ENCODE measurements around the gene TLR3.
"Not testable (repeated sequence)": the region's sequence is repeated elsewhere in the genome, so short reads cannot be mapped to it uniquely, and the experiment has no call there.

The TLR3 gene

DNA sequence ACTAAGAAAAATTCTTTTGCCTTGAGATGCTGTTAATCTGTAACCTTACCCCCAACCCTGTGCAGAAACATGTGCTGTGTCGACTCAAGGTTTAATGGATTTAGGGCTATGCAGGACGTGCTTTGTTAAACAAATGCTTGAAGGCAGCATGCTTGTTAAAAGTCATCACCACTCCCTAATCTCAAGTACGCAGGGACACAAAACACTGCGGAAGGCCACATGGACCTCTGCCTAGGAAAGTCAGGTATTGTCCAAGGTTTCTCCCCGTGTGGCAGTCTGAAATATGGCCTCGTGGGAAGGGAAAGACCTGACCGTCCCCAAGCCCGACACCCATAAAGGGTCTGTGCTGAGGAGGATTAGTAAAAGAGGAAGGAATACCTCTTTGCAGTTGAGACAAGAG is 18.8 kb upstream of the TLR3 start:
- DNase-seq (ENCODE audit: low spot score), result not testable (repeated sequence)

DNA sequence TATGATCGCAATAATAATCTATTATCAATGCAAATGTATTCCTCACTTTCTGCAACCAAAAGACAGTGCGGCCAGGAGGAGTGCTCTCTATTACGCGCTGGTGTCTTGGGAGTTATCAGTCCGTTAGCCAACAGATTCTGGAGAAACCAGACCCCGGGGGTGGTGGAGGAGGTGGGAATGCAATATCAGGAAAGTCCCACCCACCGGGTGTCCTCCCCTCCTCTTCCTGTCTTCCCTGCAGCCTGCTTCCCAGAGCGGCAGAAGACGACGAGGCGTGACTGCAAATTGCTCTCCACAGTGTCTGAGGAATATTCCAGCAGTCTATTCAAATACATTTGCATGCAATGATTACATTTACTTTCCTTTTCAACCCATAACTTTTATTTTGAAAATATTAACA is 17.9 kb upstream of the TLR3 start:
- DNase-seq (ENCODE audit: low spot score), result no peak

DNA sequence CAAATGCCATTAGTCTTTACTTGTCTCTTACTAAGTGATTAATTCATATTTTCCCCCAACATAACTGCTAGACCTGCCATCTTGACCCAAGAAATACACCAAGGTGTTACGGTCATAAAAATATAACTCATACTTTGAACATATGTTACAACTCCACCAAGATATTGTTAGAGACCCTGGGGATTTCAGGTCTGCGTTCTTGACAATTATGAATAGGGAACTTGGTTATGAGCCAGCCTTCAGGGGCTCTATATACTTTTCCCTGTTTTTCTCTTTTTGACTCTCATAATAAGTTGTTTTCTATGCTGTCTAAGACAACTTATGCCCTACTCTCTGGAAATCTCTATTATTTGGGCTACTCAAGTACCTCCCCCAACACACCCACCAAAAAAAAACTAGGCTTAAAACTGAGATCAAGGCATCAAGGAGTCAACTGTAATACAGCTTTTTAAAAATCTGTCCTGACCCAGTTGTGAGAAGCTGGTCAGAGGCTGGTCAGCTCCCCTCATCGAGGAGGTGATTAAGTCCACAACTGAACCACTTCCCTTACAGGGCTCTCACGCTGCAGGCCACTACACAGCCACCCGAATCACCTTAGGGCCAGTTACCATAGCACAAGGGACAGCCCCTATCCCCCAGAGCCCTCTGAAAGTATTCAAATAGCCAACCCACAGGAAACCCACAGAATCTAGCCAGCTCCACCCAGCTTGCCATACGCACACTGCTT is 10.5 kb upstream of the TLR3 start:
- no peak for DNase-seq (ENCODE audit: low spot score)

DNA sequence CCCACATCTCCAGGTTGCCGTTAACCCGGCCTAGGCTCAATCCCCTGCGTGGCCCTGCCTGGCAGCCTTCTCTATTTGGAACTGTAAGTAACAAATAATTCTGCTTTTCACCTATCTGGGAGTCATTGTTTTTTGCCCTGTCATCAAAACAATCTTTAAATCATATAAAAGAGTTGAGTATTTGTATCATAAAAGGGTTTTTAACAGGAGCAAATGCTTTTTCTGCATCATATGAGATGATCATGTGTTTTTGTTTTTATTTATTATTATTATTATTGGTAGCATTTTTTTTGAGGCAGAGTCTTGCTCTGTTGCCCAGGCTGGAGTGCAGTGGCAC is 10.0 kb upstream of the TLR3 start:
- DNase-seq (ENCODE audit: low spot score), result no peak

DNA sequence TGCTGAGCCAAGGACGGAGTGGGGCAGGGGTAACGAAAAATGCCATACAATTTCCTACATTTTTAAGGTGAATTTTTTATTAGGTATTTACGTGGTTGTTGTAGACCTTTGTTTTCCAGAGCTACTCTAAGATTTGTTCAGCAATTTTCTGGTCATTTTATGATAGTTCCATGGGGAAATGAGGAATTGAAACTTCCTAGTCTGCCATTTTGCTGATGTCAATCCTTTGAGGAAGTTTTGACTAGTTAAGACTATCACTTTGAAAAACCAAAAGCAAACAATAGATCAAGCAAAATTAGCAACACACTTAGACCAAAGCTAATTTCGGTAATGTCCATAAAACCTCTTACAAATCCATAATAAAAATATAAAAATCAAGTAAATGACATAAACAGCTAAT is 7.0 kb upstream of the TLR3 start:
- no peak for DNase-seq (ENCODE audit: low spot score)

DNA sequence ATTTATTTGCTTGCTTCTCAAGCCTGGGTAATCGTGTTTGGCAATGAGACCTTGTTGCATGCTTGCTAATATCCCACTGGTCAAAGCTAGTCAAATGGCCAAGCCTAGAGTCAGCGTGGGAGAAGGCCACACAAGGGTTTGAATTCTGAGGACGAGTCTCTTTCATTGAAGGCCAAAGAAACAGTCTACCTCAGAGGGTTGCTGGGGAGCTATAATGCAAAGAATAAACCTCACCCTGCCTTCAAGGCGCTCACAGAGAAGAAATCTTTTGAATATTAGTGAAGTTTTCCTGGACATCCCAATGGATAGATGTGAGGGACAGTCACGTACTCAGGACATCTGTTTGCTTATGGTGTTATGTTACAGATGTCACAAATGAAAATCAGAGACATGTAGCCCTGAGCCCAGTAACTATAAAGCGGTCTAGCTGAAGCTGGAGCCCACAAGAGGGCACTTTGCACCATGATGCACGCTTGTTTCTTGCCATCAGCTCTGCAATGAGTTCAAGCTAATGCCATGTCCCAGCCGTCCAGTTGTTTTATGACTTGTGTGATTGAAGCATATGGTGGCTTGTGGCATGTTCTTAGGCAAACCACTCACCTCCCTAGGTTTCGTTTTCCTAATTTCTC is 1.1 kb upstream of the TLR3 start:
- peak; percentile 44 for DNase-seq (ENCODE audit: low spot score)

DNA sequence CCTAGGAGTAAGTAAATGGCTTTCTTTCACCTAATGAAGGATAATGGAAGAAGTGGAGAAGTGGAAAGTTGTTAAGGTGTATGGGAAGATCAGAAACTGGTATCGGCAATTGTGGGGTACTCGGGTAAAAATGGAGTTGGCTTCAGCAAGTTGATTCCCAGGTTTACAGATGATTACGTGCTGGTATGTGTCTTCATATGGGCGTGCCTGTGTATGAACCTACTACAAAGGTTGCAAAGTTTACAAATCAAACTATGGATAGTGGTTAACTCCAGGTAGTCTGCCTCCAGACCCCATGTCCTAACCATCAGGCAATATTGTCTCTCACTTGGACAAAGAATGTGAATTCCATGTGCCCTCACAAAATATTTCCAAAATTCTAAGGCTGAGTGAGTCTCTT is 773 bp downstream of the TLR3 start:
- no peak for DNase-seq (ENCODE audit: low spot score)

DNA sequence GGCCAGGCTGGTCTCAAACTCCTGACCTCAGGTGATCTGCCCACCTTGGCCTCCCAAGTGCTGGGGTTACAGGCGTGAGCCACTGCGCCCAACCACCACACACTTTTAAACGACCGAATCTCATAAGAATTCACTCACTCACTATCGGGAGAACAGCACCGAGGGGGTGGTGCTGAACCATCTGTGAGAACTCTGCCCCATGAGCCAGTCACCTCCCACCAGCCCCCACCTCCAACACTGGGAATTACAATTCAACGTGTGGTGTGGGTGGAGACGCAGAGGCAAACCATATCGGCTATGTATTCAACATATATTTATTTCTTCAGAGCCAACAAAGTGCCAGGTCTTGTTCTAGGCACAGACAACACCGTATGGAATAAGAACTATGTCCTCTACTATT is 3.6 kb downstream of the TLR3 start:
- no peak for DNase-seq (ENCODE audit: low spot score)

DNA sequence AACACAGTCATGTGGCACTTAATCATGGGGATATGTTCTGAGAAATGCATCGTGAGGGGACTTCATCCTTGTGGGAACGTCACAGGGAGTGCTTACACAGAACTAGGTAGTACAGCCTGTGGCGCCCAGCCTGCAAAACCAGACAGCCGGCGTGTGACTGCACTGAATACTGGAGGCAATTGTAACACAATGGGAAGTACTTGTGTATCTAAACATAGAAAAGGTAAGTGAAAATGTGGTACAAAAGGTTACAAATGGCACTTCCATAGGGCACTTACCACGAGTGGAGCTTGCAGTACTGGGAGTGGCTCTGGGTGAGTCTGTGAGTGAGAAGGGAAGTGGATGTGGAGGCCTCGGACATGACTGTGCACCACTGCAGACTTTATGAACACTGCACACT is 5.2 kb downstream of the TLR3 start:
- DNase-seq (ENCODE audit: low spot score), result no peak

DNA sequence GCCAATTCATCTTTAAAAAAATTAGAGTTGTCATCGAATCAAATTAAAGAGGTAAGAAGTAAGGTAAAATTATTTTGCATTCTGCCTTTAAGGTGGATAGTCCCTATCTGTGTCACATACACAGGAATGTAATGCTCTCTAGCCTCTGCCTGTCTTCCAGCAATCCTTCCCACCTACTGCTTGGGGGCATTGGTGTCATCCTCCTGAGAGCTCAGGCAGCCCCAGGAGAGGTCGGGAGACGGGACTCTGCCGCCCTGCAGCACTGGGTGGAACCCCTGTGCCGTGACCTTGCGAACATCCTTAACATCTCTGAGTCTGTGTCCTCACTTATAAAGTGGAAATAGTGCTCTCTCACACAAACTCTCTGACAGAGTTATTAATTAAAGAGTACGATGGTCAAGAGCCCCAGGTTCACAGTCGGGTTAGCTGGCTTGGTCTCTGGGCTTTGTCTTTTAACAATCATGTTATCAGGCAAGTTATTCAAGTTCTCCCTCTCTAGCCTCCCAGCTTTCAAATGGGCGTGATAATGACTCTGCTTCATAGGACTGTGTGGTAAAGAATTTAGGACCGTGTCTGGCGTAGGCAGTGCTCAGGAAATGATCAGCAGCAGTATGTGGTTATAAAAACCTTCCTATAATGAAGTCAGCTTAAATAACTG is 10.2 kb downstream of the TLR3 start:
- DNase-seq (ENCODE audit: low spot score), result no peak

DNA sequence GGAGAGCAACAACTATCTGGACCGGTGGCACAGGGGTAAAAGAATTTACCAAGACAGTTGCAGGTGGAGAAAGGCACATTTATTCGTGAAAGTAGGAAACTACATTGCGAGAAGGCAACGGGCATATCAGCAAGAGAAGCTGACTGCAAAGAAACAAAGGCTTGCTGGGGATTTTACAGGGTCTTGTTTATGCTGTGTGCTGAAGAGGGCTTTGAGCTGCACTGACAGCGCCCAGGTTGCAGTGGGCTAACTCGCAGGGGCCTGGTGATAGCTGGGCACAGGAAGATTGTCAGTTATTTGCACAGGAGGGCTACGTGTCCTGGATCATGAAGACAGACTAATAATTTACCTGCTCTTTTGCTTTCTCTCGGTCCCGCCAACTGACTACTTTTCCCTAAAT is 10.7 kb downstream of the TLR3 start:
- DNase-seq (ENCODE audit: low spot score), result no peak

DNA sequence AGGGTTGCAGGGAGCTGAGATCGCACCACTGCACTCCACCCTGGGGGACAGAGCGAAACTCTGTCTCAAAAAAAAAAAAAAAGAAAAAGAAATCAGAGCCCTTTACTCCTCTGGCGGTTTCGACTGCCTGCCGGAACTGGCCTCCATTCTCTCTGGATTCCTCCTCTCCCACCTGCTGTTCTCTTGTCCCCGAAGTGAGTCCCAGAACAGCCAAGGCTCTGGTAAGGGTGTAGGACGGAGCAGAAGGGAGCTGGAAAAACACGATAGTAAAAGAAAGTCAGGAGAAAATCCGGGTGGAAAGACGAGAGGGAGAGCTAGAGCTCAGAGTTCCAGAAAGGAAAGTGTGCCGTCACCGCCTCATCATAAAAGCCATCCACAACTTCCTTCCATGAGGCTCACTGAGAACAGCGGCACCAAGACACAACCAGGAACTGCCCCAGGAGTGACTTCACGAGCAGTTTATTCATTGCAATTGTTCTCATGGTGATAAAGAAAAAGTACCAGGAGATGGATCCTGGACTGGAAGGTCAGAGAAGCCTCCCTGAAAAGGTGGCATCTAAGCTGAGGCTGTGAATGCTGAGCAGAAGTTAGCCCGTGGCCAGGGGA is 12.3 kb downstream of the TLR3 start:
- DNase-seq (ENCODE audit: low spot score), result no peak

DNA sequence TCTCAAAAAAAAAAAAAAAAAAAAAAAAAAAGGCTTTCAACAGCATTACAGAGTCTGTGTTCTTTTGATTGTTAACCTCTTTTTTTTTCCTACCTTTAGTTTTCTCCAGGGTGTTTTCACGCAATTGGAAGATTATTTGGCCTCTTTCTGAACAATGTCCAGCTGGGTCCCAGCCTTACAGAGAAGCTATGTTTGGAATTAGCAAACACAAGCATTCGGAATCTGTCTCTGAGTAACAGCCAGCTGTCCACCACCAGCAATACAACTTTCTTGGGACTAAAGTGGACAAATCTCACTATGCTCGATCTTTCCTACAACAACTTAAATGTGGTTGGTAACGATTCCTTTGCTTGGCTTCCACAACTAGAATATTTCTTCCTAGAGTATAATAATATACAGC is 13.3 kb downstream of the TLR3 start:
- DNase-seq (ENCODE audit: low spot score), result no peak

DNA sequence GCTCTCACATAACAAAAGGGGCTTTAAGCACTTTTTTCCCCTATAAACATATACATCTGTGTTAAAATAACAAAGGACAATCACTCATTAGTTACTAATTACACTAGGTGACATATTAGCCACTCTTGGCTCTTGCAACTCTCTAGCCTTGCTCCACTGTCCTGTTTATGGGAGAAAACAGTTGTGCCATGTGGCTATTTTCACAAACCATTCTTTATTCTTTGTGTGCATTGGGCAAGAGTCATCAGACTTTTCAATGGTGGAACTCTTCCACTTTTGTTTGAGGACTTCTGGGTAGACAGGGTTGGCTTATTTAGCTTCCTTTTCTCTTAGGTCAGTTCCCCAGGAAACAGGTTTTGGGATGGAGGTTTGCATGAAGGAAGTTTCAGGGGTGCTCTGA is 19.6 kb downstream of the TLR3 start:
- DNase-seq (ENCODE audit: low spot score), result no peak

DNA sequence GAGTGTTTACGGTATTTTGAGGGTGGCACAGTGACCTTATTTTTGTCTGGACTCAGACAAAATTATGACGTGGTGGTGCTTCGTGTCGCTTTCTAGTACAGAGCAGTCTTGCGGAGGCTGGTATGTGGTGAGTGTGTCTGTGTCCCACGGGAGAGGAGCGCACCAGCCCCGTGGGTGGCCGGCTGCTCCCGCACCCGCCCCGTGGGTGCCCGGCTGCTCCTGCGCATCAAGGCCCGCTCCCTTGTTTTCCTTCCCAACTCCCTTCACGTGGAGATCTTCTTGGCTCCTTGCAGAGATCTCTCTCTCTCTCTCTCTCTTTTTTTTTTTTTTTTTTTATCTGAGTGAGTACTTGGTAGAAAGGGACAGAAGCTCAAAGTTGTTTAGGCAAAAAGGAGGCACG is 23.3 kb downstream of the TLR3 start:
- DNase-seq (ENCODE audit: low spot score), result no peak

DNA sequence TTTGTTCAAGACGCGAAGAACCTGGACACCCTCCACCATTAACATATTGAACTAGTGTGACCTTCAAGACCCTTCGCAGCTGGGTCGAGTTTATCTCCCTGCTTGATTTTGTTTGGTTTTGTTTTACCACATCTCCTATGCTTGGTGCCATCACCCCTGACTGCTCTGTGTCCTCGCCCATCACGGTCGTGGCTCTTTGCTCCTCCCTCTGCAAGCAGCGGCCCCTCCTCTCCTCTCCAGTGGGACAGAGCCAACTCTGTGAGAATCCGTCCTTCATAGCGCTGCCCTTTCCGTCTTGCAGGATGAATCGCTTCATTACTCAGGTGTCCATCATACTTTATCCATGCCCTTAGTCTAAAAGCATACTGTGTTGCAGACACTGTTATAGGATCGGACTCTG is 26.4 kb downstream of the TLR3 start:
- DNase-seq (ENCODE audit: low spot score), result no peak

DNA sequence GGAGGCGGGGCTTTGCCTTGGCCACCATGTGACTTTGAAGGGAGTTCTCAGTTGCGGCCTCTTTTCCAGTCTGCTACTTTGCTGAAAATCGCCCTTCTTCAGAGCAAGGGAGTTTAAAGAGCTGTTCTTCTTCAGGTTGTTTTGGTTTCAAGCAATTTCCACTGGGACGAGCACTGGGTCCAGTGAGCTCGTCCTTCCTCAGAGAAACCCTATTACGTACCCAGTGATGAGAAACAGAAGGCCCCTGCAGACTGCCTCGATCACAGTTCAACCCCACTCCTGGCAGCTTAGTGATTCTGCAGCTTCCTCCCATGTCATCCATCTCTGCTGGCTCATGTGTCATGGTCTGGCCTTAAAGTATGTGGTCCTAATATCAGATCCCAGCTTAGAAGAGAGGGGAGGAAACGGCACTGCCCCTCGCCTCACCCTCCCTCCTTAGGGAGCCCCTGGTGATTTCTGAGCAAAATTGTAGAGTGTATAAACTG is 27.8 kb downstream of the TLR3 start:
- DNase-seq (ENCODE audit: low spot score), result no peak

DNA sequence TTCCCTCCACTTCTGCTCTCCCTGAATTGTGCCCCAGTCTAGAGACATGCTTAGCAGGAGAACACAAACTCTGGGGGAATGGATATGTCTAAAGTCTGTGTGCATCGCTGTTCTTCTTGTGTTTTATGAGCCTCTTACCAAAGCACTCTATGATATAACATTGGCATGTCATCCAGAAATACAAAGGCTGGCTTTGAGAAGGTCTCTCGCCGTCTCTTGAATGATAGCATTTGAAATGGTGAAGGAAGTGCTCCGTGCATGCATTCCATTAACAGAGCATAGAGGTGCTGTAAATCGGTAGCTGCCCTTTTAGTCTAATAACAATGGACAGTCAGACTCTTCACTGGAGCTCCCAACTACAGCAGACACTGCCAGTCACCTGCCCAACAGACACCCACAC is 28.4 kb downstream of the TLR3 start:
- no peak for DNase-seq (ENCODE audit: low spot score)

DNA sequence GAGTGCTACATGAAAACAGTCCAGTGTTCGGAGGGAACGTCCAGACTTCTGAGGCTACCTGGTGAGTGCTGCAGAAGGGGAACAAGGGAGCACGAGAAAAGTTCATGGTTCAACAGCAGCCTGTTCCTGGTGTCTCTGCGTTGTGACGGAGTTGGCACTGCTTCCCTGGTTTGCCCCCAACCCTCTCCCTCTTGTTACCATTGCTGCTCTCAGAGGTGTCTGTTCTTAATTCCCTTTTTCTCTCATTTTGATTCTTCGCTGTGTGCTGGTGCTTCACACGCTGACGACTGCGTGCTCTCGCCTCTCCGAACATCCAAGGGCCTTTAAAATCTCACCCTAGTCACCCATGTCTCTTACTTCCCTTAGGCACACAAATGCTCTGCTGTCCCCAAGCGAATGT is 34.0 kb downstream of the TLR3 start:
- DNase-seq (ENCODE audit: low spot score), result no peak

DNA sequence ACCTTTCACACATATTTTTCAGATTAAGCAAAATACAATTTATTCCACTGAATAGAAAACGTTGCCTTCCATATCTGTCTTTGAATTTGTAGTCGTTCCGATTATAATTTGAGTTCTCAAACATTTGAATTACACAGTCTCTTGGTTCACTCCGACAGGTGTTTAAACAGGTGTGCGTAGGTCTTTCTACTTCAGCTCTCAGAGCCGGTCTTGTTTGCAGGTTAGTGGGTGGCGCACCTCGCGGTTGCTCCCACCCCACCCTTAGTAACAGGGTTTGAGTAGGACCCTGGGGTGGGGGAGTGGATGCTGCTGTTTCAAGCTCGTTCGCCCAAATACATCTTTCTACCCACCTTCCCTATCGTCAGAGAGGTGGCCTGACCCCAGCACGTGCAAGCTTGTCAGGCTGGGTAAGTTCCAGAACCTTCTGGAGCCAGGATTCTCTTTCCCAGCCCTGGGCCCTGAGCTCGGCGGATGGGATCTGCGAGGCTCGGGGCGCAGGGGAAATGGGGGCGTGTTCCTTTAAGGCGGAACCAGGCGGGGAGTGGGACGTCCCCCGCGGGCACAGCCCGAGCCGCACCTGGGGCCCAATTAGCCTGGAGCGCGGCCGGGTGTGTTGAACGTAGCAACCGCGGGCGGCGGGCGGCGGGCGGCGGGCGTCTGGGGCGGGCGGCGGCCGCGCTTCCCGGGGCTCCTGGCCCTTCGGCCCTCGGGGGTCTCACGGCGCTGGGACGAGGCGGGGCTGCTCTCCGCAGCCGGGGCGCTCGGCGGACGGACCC is 35.3 kb downstream of the TLR3 start, which contains the start of gene FAM149A:
TSS of gene FAM149A (plus strand) at position 591 of the 776 bp plus-strand sequence.
- peak; percentile 82 for DNase-seq (ENCODE audit: low spot score)

DNA sequence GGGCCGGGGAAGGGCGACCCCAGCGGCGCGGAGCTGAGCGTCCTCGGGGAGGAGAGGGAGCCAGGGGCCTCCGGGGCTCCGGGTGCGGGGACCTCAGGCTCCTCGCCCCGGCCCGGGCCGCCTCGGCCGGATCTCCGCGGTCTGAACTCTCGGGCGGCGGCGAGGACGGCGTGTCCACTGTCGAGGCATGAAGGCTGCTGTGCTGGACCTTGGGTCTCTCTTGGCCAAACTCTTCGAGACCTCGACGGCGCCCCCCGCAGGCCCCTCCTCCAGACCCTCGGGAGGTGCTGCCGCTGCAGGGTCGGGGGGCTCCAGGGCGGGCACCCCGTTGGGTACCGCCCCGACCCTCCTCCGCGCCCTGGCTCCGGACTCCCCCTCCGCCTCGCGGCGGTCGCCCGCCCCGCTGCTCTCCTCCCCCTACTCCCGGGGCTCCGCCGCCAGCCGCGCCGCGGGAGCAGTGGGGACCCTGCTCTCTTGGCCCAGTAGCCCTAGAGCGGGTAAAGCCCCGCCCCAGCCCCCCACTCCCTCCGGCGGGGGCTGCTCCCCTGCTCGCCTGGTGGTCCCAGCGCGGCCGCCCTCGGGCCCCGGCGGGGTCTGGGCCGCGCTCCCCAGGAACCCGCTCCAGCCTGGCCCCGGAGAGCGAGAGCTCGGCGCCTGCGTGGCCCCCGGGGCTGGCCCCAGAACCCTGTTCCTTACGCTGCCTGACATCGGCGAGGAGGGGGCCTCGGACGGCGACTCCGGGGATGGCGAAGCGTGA is 36.1 kb downstream of the TLR3 start:
- DNase-seq (ENCODE audit: low spot score), result peak; percentile 82

Measured in D341Med (cell line).